A549 (cell line): ENCODE results near the gene PRIMA1. TPM values are rescaled to one million over a fixed set of nuclear protein-coding genes. Genes with fewer than 3 reads are reported as not detected.

Experiments used
- ATAC-seq, 2 experiments: fragments of 200-7000 bp in 1 of 2; fragments of >200 bp in 1 of 2; cut with Nextera tagmentation in 1 of 2; cut with Tn5 transposase in 1 of 2; 3 replicates each; pipeline versions ENCODE4 v1.8.0 to v1.9.1; 2018 to 2020; ENCODE audit warnings: mild to moderate bottlenecking in 1 of 2, moderate library complexity in 1 of 2
- CTCF ChIA-PET: fragments of 300-600 bp; sonication (Branson Sonifier 250); formaldehyde crosslinking; extraction: SDS; loops from one replicate; lab custom pipeline; 2021; ENCODE audit warnings: antibody characterized with exemption, inconsistent platforms; lab: Yijun Ruan, JAX
- POLR2A ChIA-PET: fragments of 350-600 bp; formaldehyde crosslinking; extraction: SDS; loops from one replicate; lab custom pipeline; 2021; ENCODE audit warnings: antibody characterized with exemption, inconsistent platforms; lab: Yijun Ruan, JAX
- DNase-seq, 2 experiments: peaks; one replicate each; pipeline versions ENCODE4 v3.0.0 to v3.0.0-alpha.2; 2011 to 2016; ENCODE audit warnings: low read depth in 1 of 2, low spot score in 1 of 2
- FAIRE-seq: peaks from 2 replicates; lab custom pipeline; 2011; peaks lifted over from hg19 to GRCh38; lab: Jason Lieb, UNC
- H3K27ac ChIP-seq, 2 experiments: fragments of >200 bp; sonication (Bioruptor Twin); formaldehyde crosslinking; 3 replicates each; pipeline ENCODE4 v1.5.1; 2016 to 2017
- H3K4me1 ChIP-seq: fragments of >200 bp; sonication (Bioruptor Twin); formaldehyde crosslinking; 3 replicates; pipeline ENCODE4 v1.6.1; 2016
- H3K4me2 ChIP-seq: fragments of >200 bp; sonication (Bioruptor Twin); formaldehyde crosslinking; 3 replicates; pipeline ENCODE4 v1.6.1; 2016
- H3K4me3 ChIP-seq: fragments of >200 bp; sonication (Bioruptor Twin); formaldehyde crosslinking; 3 replicates; pipeline ENCODE4 v1.5.1; 2016
- H3K9me3 ChIP-seq: fragments of >200 bp; sonication (Bioruptor Twin); formaldehyde crosslinking; 3 replicates; pipeline ENCODE4 v1.6.1; 2016
- E2F6 ChIP-seq: IDR thresholded peaks from 2 replicates; pipeline ENCODE4 v1.6.1; 2012; ENCODE audit warnings: low read depth, borderline replicate concordance
- EHMT2 ChIP-seq: fragments of 200-600 bp; sonication (generic); IDR thresholded peaks from 2 replicates; pipeline ENCODE4 v1.6.1; 2016; ENCODE audit warnings: antibody characterized with exemption, low read depth, mild to moderate bottlenecking, moderate library complexity
- ELK1 ChIP-seq: fragments of 150-350 bp; IDR thresholded peaks from 2 replicates; pipeline ENCODE4 v1.6.1; 2014; ENCODE audit warnings: low read depth, mild to moderate bottlenecking, low read length
- EP300 ChIP-seq, 2 experiments: fragments of >200 bp; sonication (Bioruptor Twin); formaldehyde crosslinking; IDR thresholded peaks; 2 replicates in 1 of 2; 3 replicates in 1 of 2; pipeline ENCODE4 v1.6.1; 2016 to 2017
- HDAC2 ChIP-seq: fragments of 200-600 bp; sonication (generic); IDR thresholded peaks from 2 replicates; pipeline ENCODE4 v1.6.1; 2016
- HOXA7 ChIP-seq: fragments of 250-450 bp; sonication (Bioruptor Pico); IDR thresholded peaks from 2 replicates; pipeline ENCODE4 v1.5.0; 2020; ENCODE audit warnings: mild to moderate bottlenecking, moderate library complexity
- HOXB13 ChIP-seq: fragments of 250-450 bp; sonication (Bioruptor Pico); IDR thresholded peaks from 2 replicates; pipeline ENCODE4 v1.5.0; 2020; ENCODE audit warnings: low read depth, mild to moderate bottlenecking, moderate library complexity
- JUN ChIP-seq, 2 experiments: fragments of >200 bp; sonication (Bioruptor Twin); formaldehyde crosslinking; IDR thresholded peaks; 2 replicates in 1 of 2; 3 replicates in 1 of 2; pipeline ENCODE4 v1.6.1; 2016 to 2017
- JUNB ChIP-seq: fragments of >200 bp; sonication (Bioruptor Twin); formaldehyde crosslinking; IDR thresholded peaks from 2 replicates; pipeline ENCODE4 v1.6.1; 2016
- MAFK ChIP-seq: fragments of 450-650 bp; IDR thresholded peaks from 2 replicates; pipeline ENCODE4 v1.6.1; 2014; ENCODE audit not compliant: partially characterized antibody
- MAX ChIP-seq: IDR thresholded peaks from 2 replicates; pipeline ENCODE4 v1.6.1; 2012
- MAZ ChIP-seq: fragments of 150-350 bp; IDR thresholded peaks from 2 replicates; pipeline ENCODE4 v1.6.1; 2014; ENCODE audit warnings: antibody characterized with exemption, low read depth, low read length, borderline replicate concordance
- MYC ChIP-seq: IDR thresholded peaks from 2 replicates; pipeline ENCODE4 v1.6.1; 2012; ENCODE audit warnings: mild to moderate bottlenecking, inconsistent platforms, low read length, improper control_type of control experiment, borderline replicate concordance
- NPAS2 ChIP-seq: fragments of 250-450 bp; sonication (Bioruptor Pico); IDR thresholded peaks from 2 replicates; pipeline ENCODE4 v1.8.0; 2022; ENCODE audit warnings: mild to moderate bottlenecking, moderate library complexity, borderline replicate concordance
- PBX3 ChIP-seq: IDR thresholded peaks from 2 replicates; pipeline ENCODE4 v1.6.1; 2012
- POLR2A ChIP-seq: IDR thresholded peaks from 2 replicates; pipeline ENCODE4 v1.6.1; 2012; ENCODE audit warnings: mild to moderate bottlenecking, low read length
- RAD21 ChIP-seq, 2 experiments: fragments of >200 bp in 1 of 2; sonication (Bioruptor Twin) in 1 of 2; formaldehyde crosslinking in 1 of 2; IDR thresholded peaks in 1 of 2; conservative IDR thresholded peaks in 1 of 2; 2 replicates in 1 of 2; 3 replicates in 1 of 2; pipeline ENCODE4 v1.6.1; 2012 to 2018; ENCODE audit warnings: inconsistent platforms in 1 of 2
- RARB ChIP-seq: fragments of 250-450 bp; sonication (Bioruptor Pico); IDR thresholded peaks from 2 replicates; pipeline ENCODE4 v1.8.0; 2021; ENCODE audit warnings: mild to moderate bottlenecking, moderate library complexity
- SREBF2 ChIP-seq: fragments of 450-650 bp; IDR thresholded peaks from 2 replicates; pipeline ENCODE4 v1.6.1; 2014; ENCODE audit warnings: mild to moderate bottlenecking, moderate library complexity
- TP53 ChIP-seq: fragments of 250-450 bp; sonication (Bioruptor Pico); IDR thresholded peaks from 2 replicates; pipeline ENCODE4 v1.5.0; 2021; ENCODE audit warnings: mild to moderate bottlenecking, moderate library complexity
- USF2 ChIP-seq: fragments of 450-650 bp; IDR thresholded peaks from 2 replicates; pipeline ENCODE4 v1.6.1; 2014; ENCODE audit warnings: antibody characterized with exemption
- ZC3H11A ChIP-seq: fragments of 450-650 bp; IDR thresholded peaks from 2 replicates; pipeline ENCODE4 v1.6.1; 2014; ENCODE audit warnings: antibody characterized with exemption, mild to moderate bottlenecking
- ZNF302 ChIP-seq: fragments of 250-450 bp; sonication (Bioruptor Pico); IDR thresholded peaks from 2 replicates; pipeline ENCODE4 v1.9.0; 2021; ENCODE audit warnings: inconsistent platforms, mild to moderate bottlenecking, moderate library complexity
- ZSCAN20 ChIP-seq: fragments of 250-450 bp; sonication (Bioruptor Pico); IDR thresholded peaks from 2 replicates; pipeline ENCODE4 v1.8.0; 2022; ENCODE audit warnings: mild to moderate bottlenecking, moderate library complexity
- WGBS: methylation state at CpG from one replicate; pipeline ENCODE4 v1.1.6; 2017; ENCODE audit errors: missing lambda C conversion rate; 5-methylcytosine and 5-hydroxymethylcytosine counted together
- polyA plus RNA-seq, 4 experiments: library from polyadenylated mRNA; depleted of rRNA in 3 of 4; stranded (reverse); fragments of >200 nt; fragmentation: RNase III in 1 of 4; extraction: RNeasy Plus Mini Kit Qiagen cat#74134 plus additional on column Dnase treatment in 1 of 4; gene quantifications; 2 replicates in 3 of 4; 3 replicates in 1 of 4; pipeline ENCODE4 v1.2.3, GENCODE V29; 2011 to 2017

PRIMA1 gene
- polyA plus RNA-seq, 2 of the 4 experiments (the other 2 are of a cell fraction): 0.14 to 0.17 TPM

- FAIRE-seq (no peak), ATAC-seq (no peak), DNase-seq (no peak)
- WGBS: 2% methylated on average over 5 of the region's 5 CpGs
- no peak for TF ChIP-seq EP300 (IDR thresholded peaks at IDR 0.05)
- TF ChIP-seq ZC3H11A: no peak
- no peak for TF ChIP-seq HOXB13
- TF ChIP-seq MAZ: no peak
- TF ChIP-seq MAFK: no peak
- no peak for TF ChIP-seq NPAS2
- no peak for TF ChIP-seq USF2
- no peak for TF ChIP-seq MYC
- TF ChIP-seq ZNF302 (CRISPR knock-in tag): no peak
- TF ChIP-seq EHMT2: no peak
- no peak for TF ChIP-seq RAD21 (conservative IDR thresholded peaks at IDR 0.05 in 1 of 2, IDR thresholded peaks at IDR 0.05 in 1 of 2)
- TF ChIP-seq HOXA7 (CRISPR knock-in tag): no peak
- no peak for TF ChIP-seq JUNB
- no peak for TF ChIP-seq SREBF2
- TF ChIP-seq HDAC2: no peak
- TF ChIP-seq TP53 (CRISPR knock-in tag): no peak
- TF ChIP-seq RARB (CRISPR knock-in tag): no peak
- Histone ChIP-seq H3K4me2 (no peak overlapping the region), H3K4me3 (no peak overlapping the region), H3K9me3 (0 out of 3 replicates have a peak, but pooled peaks cover 4% of the 10 kb centered on the region), H3K4me1 (no peaks in the 10 kb centered on the region), H3K27ac (no peak overlapping the region)
- CTCF ChIA-PET: no interaction called here
- POLR2A ChIA-PET: no interaction called here
These were observed 100.0 kb downstream of the PRIMA1 start for GRCh38 chr14:93688239-93688666.

- H3K9me3 ChIP-seq: 0 out of 3 replicates have a peak, but pooled peaks cover 4% of the 10 kb centered on the region
- DNase-seq (no peak), ATAC-seq (no peak)
- H3K27ac ChIP-seq: no peak overlapping the region
- WGBS: 20% methylated on average over 5 of the region's 5 CpGs
- POLR2A ChIA-PET: no interaction called here
- H3K4me1 ChIP-seq: no peaks in the 10 kb centered on the region
- H3K4me3 ChIP-seq: no peak overlapping the region
- no peak overlapping the region for H3K4me2 ChIP-seq
- TF ChIP-seq MAX (no peak), EP300 (IDR thresholded peaks at IDR 0.05) (no peak), TP53 (CRISPR knock-in tag) (no peak)
- TF ChIP-seq, all 56 proteins: peak for 0
- no peak for FAIRE-seq
- CTCF ChIA-PET: interaction anchor here (1.7 kb wide), 1 partner anchor 32 kb away, joined by 6 read pairs; no protein-coding TSS in a partner anchor
These were observed 102.0 kb downstream of the PRIMA1 start for GRCh38 chr14:93686268-93686667.

- Histone ChIP-seq H3K27ac (no peak overlapping the region), H3K4me2 (no peak overlapping the region), H3K4me1 (no peaks in the 10 kb centered on the region), H3K9me3 (0 out of 3 replicates have a peak, but pooled peaks cover 4% of the 10 kb centered on the region), H3K4me3 (no peak overlapping the region)
- 36% methylated on average over 13 of the region's 13 CpGs for WGBS
- CTCF ChIA-PET: interaction anchor here (1.7 kb wide), 1 partner anchor 31 kb away, joined by 6 read pairs; no protein-coding TSS in a partner anchor
- DNase-seq (no peak), FAIRE-seq (no peak), ATAC-seq (no peak)
- POLR2A ChIA-PET: no interaction called here
- TF ChIP-seq SREBF2: no peak
- TF ChIP-seq E2F6: no peak
- no peak for TF ChIP-seq POLR2A
- TF ChIP-seq PBX3: no peak
- no peak for TF ChIP-seq JUN (IDR thresholded peaks at IDR 0.05)
- no peak for TF ChIP-seq ELK1
- no peak for TF ChIP-seq ZSCAN20
These were observed 103.0 kb downstream of the PRIMA1 start for GRCh38 chr14:93685121-93685895.
